HCT116 (cell line): ENCODE results near the gene FBXO31. TPM values are rescaled to one million over a fixed set of nuclear protein-coding genes. Genes with fewer than 3 reads are reported as not detected.

Experiments used
- ATAC-seq: fragments of 200-7000 bp; cut with Tn5 transposase; 2 replicates; pipeline ENCODE4 v1.9.1; 2020; ENCODE audit warnings: mild to moderate bottlenecking, moderate library complexity
- BruUV-seq: library from RNA; stranded (reverse); fragments of 400-500 nt; replicated peaks from 2 replicates; lab custom pipeline; 2021; lab: Mats Ljungman, UMichigan
- CTCF ChIA-PET: fragments of 300-600 bp; sonication (Branson Sonifier 250); formaldehyde crosslinking; loops from one replicate; lab custom pipeline; 2021; ENCODE audit warnings: antibody characterized with exemption; lab: Charles Lee
- POLR2A ChIA-PET: fragments of 300-600, 350-600 bp; sonication (Branson Sonifier 250); formaldehyde crosslinking; loops from one replicate; lab custom pipeline; 2021; ENCODE audit warnings: antibody characterized with exemption; lab: Charles Lee
- RAD21 ChIA-PET, 2 experiments: fragments of 300-600 bp; sonication (Branson Sonifier 250); formaldehyde crosslinking; loops; one replicate each; lab custom pipeline; 2023; ENCODE audit warnings: low total read pairs in 2 of 2; ENCODE audit not compliant: uncharacterized antibody in 2 of 2, unreplicated experiment in 2 of 2, low non-redundant PET in 1 of 2; lab: Charles Lee
- DNase-seq: peaks from one replicate; pipeline ENCODE4 v3.0.0-alpha.2; 2010; ENCODE audit warnings: low read depth, low spot score
- H2AFZ ChIP-seq: fragments of 200-600 bp; shearing (Covaris generic), sonication (generic); 2 replicates; pipeline ENCODE4 v1.6.1; 2017; ENCODE audit warnings: low read depth, mixed run types, mixed read lengths, antibody characterized with exemption, low read length; ENCODE audit not compliant: poor library complexity, severe bottlenecking
- H3K27ac ChIP-seq: 2 replicates; pipeline ENCODE4 v1.5.1; 2012; ENCODE audit warnings: low read depth, low read length
- H3K27me3 ChIP-seq: fragments of 200-600 bp; sonication (generic); 2 replicates; pipeline ENCODE4 v1.6.1; 2016; ENCODE audit warnings: mixed run types, low read length, mixed read lengths; ENCODE audit not compliant: insufficient read depth
- H3K36me3 ChIP-seq, 2 experiments: fragments of 200-500 bp in 1 of 2; fragments of 200-600 bp in 1 of 2; sonication (Bioruptor generic) in 1 of 2; sonication (generic) in 1 of 2; 2 replicates each; pipeline versions ENCODE4 v1.5.1 to v1.6.1; 2014 to 2016; ENCODE audit warnings: low read length in 2 of 2, inconsistent platforms in 1 of 2, mixed read lengths in 1 of 2, mixed run types in 1 of 2; ENCODE audit not compliant: insufficient read depth in 2 of 2, control insufficient read depth in 1 of 2
- H3K4me1 ChIP-seq, 2 experiments: fragments of 200-600 bp in 1 of 2; sonication (generic) in 1 of 2; 2 replicates each; pipeline versions ENCODE4 v1.5.1 to v1.6.1; 2012 to 2017; ENCODE audit warnings: low read length in 2 of 2, inconsistent platforms in 1 of 2, mild to moderate bottlenecking in 1 of 2, mixed read lengths in 1 of 2, mixed run types in 1 of 2, moderate library complexity in 1 of 2; ENCODE audit not compliant: insufficient read depth in 2 of 2, control insufficient read depth in 1 of 2
- H3K4me2 ChIP-seq: fragments of 200-600 bp; sonication (generic); 2 replicates; pipeline ENCODE4 v1.6.1; 2017; ENCODE audit warnings: mixed run types, low read length, mixed read lengths
- H3K4me3 ChIP-seq, 2 experiments: fragments of 200-600 bp in 1 of 2; sonication (generic) in 1 of 2; replicated peaks in 1 of 2; 2 replicates each; pipeline ENCODE4 v1.5.1; 2011 to 2016; ENCODE audit warnings: low read length in 2 of 2, control low read depth in 1 of 2, low read depth in 1 of 2, mild to moderate bottlenecking in 1 of 2, mixed read lengths in 1 of 2, mixed run types in 1 of 2
- H3K79me2 ChIP-seq: fragments of 200-600 bp; sonication (generic); 2 replicates; pipeline ENCODE4 v1.6.1; 2017; ENCODE audit warnings: mild to moderate bottlenecking, mixed run types, low read length, moderate library complexity, mixed read lengths; ENCODE audit not compliant: insufficient read depth
- H3K9ac ChIP-seq: fragments of 200-600 bp; sonication (generic); 2 replicates; pipeline ENCODE4 v1.6.1; 2016; ENCODE audit warnings: low read length, mixed read lengths
- H3K9me2 ChIP-seq: fragments of 200-600 bp; sonication (generic), shearing (Covaris generic); 2 replicates; pipeline ENCODE4 v1.6.1; 2017; ENCODE audit warnings: mixed run types, mild to moderate bottlenecking, moderate library complexity; ENCODE audit not compliant: insufficient read depth
- H3K9me3 ChIP-seq, 2 experiments: fragments of 200-500 bp in 1 of 2; fragments of 200-600 bp in 1 of 2; sonication (Bioruptor generic) in 1 of 2; sonication (generic) in 1 of 2; 2 replicates each; pipeline ENCODE4 v1.6.1; 2014 to 2017; ENCODE audit warnings: low read length in 2 of 2, mixed read lengths in 2 of 2, inconsistent platforms in 1 of 2, low read depth in 1 of 2, mild to moderate bottlenecking in 1 of 2, mixed run types in 1 of 2, moderate library complexity in 1 of 2; ENCODE audit not compliant: control insufficient read depth in 1 of 2, insufficient read depth in 1 of 2
- H4K20me1 ChIP-seq: fragments of 200-600 bp; sonication (generic), shearing (Covaris generic); 2 replicates; pipeline ENCODE4 v1.6.1; 2017; ENCODE audit warnings: mixed run types, mild to moderate bottlenecking, moderate library complexity; ENCODE audit not compliant: insufficient read depth
- CBX3 ChIP-seq: IDR thresholded peaks from 2 replicates; pipeline ENCODE4 v1.6.1; 2012; ENCODE audit warnings: low read depth
- EGR1 ChIP-seq: IDR thresholded peaks from 2 replicates; pipeline ENCODE4 v1.6.1; 2012; ENCODE audit warnings: low read depth
- ELF1 ChIP-seq: IDR thresholded peaks from 2 replicates; pipeline ENCODE4 v1.6.1; 2012; ENCODE audit warnings: low read depth, borderline replicate concordance
- EZH2 ChIP-seq: fragments of 200-600 bp; sonication (generic); IDR thresholded peaks from 2 replicates; pipeline ENCODE4 v1.6.1; 2017; ENCODE audit warnings: antibody characterized with exemption, mixed run types
- FOSL1 ChIP-seq: IDR thresholded peaks from 2 replicates; pipeline ENCODE4 v1.6.1; 2012; ENCODE audit warnings: low read depth
- JUND ChIP-seq: IDR thresholded peaks from 2 replicates; pipeline ENCODE4 v1.6.1; 2012
- POLR2A ChIP-seq: IDR thresholded peaks from 2 replicates; pipeline ENCODE4 v1.7.0; 2011; ENCODE audit warnings: borderline replicate concordance; ENCODE audit not compliant: insufficient read depth, insufficient read length; ENCODE audit errors: extremely low read depth
- POLR2AphosphoS5 ChIP-seq: IDR thresholded peaks from 2 replicates; pipeline ENCODE4 v1.6.1; 2011; ENCODE audit warnings: mild to moderate bottlenecking, low read depth, low read length, moderate library complexity
- SIN3A ChIP-seq: IDR thresholded peaks from 2 replicates; pipeline ENCODE4 v1.6.1; 2012; ENCODE audit warnings: low read depth
- SP1 ChIP-seq: IDR thresholded peaks from 2 replicates; pipeline ENCODE4 v1.6.1; 2012; ENCODE audit warnings: low read depth
- SRF ChIP-seq: IDR thresholded peaks from 2 replicates; pipeline ENCODE4 v1.6.1; 2012; ENCODE audit warnings: low read depth
- TCF7L2 ChIP-seq: IDR thresholded peaks from 2 replicates; pipeline ENCODE4 v1.7.0; 2011; ENCODE audit warnings: borderline replicate concordance, inconsistent platforms; ENCODE audit not compliant: insufficient read depth, insufficient read length; ENCODE audit errors: extremely low read depth
- ZFX ChIP-seq: fragments of 450-650 bp; IDR thresholded peaks from 2 replicates; pipeline ENCODE4 v1.6.1; 2017
- intact Hi-C: fragments of 100-400 bp; cut with micrococcal nuclease; formaldehyde crosslinking; loops from 2 replicates; pipeline ENCODE4 v1.10.0; 2022
- total RNA-seq: library from RNA; stranded (reverse); gene quantifications from one replicate; pipeline ENCODE4 v1.2.1, GENCODE V29; 2021; ENCODE audit not compliant: unreplicated experiment
- TF ChIP-seq, protein P1 (sequence below), 3 experiments: fragments of 200-600 bp in 1 of 3; sonication (generic) in 1 of 3; IDR thresholded peaks in 2 of 3; conservative IDR thresholded peaks in 1 of 3; 2 replicates each; pipeline ENCODE4 v1.5.1; 2012 to 2017; ENCODE audit warnings: low read depth in 2 of 3, low read length in 2 of 3, antibody characterized with exemption in 1 of 3, borderline replicate concordance in 1 of 3, control low read depth in 1 of 3, mild to moderate bottlenecking in 1 of 3, mixed read lengths in 1 of 3, mixed run types in 1 of 3, moderate library complexity in 1 of 3; ENCODE audit not compliant: insufficient read depth in 1 of 3
- TF ChIP-seq, protein P2 (sequence below): IDR thresholded peaks from 2 replicates; pipeline ENCODE4 v1.6.1; 2012
- TF ChIP-seq, protein P3 (sequence below): IDR thresholded peaks from 2 replicates; pipeline ENCODE4 v1.6.1; 2011; ENCODE audit warnings: mild to moderate bottlenecking, low read length, moderate library complexity; ENCODE audit not compliant: insufficient replicate concordance; ENCODE audit errors: extremely low read depth
- TF ChIP-seq, protein P4 (sequence below): IDR thresholded peaks from 2 replicates; pipeline ENCODE4 v1.6.1; 2012; ENCODE audit warnings: low read depth
- TF ChIP-seq, protein P5 (sequence below): IDR thresholded peaks from 2 replicates; pipeline ENCODE4 v1.6.1; 2012

The FBXO31 gene
- total RNA-seq, 1 experiment from 2014 or later, result 52.1 TPM

DNA sequence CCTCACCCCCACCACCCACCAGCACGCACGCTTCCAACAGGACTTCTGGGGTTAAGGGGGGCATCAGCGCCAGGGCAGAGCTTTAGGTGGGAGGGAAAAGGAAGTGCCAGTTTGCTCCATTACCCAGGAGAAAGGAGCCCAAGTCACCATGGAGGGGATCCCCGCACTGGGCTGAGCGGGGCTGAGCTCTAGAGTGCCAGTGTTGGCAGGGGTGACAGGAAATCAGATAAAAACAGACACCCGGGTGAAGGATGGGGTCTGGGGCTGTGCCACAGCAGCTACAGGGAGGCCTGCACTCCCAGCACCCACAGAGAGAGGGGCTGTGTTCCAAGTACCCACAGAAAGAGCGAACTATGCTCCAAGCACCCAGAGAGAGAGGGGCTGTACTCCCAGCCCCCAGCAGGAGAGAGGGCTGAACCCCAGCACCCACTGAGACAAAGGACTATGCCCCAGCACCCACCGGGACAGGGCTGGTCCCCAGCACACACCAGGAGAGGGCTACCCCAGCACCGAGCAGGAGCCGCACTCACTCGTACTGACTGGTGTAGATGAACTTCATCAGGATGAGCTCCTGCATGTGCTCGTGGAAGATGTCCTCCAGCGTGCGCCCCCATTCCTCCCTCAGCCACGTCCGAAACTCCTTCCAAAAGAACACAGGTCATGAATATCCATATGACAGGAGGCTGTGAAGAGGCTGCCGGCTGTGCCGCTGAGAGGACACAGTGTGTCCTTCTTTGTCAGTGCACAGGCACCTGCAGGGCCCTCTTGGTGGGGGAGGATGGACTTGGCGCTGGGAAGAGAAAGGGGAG is 47.7 kb downstream of the FBXO31 start:
- H3K4me2 ChIP-seq, result no peak overlapping the region
- RAD21 ChIA-PET, result no interaction called here
- no peak overlapping the region for H3K9ac ChIP-seq
- no peaks in the 10 kb centered on the region for H3K9me2 ChIP-seq
- DNase-seq, result no peak
- no peak for TF ChIP-seq SRF
- no peak for TF ChIP-seq CBX3
- no peak for TF ChIP-seq JUND
- no peak for TF ChIP-seq SIN3A
- no peak for TF ChIP-seq EZH2
- TF ChIP-seq ZFX, result no peak
- TF ChIP-seq, protein P1, sequence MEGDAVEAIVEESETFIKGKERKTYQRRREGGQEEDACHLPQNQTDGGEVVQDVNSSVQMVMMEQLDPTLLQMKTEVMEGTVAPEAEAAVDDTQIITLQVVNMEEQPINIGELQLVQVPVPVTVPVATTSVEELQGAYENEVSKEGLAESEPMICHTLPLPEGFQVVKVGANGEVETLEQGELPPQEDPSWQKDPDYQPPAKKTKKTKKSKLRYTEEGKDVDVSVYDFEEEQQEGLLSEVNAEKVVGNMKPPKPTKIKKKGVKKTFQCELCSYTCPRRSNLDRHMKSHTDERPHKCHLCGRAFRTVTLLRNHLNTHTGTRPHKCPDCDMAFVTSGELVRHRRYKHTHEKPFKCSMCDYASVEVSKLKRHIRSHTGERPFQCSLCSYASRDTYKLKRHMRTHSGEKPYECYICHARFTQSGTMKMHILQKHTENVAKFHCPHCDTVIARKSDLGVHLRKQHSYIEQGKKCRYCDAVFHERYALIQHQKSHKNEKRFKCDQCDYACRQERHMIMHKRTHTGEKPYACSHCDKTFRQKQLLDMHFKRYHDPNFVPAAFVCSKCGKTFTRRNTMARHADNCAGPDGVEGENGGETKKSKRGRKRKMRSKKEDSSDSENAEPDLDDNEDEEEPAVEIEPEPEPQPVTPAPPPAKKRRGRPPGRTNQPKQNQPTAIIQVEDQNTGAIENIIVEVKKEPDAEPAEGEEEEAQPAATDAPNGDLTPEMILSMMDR (IDR thresholded peaks at IDR 0.05 in 2 of 3, conservative IDR thresholded peaks at IDR 0.05 in 1 of 3; ENCODE audit: borderline replicate concordance in 1 of 3, insufficient read depth in 1 of 3, low read depth in 2 of 3, low read length in 2 of 3), result no peak
- TF ChIP-seq, protein P2, sequence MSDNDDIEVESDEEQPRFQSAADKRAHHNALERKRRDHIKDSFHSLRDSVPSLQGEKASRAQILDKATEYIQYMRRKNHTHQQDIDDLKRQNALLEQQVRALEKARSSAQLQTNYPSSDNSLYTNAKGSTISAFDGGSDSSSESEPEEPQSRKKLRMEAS, result no peak
- TF ChIP-seq TCF7L2, result no peak
- no peak for TF ChIP-seq POLR2A
- TF ChIP-seq, protein P3, sequence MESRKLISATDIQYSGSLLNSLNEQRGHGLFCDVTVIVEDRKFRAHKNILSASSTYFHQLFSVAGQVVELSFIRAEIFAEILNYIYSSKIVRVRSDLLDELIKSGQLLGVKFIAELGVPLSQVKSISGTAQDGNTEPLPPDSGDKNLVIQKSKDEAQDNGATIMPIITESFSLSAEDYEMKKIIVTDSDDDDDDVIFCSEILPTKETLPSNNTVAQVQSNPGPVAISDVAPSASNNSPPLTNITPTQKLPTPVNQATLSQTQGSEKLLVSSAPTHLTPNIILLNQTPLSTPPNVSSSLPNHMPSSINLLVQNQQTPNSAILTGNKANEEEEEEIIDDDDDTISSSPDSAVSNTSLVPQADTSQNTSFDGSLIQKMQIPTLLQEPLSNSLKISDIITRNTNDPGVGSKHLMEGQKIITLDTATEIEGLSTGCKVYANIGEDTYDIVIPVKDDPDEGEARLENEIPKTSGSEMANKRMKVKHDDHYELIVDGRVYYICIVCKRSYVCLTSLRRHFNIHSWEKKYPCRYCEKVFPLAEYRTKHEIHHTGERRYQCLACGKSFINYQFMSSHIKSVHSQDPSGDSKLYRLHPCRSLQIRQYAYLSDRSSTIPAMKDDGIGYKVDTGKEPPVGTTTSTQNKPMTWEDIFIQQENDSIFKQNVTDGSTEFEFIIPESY, result no peak
- TF ChIP-seq EGR1, result no peak
- TF ChIP-seq, protein P4, sequence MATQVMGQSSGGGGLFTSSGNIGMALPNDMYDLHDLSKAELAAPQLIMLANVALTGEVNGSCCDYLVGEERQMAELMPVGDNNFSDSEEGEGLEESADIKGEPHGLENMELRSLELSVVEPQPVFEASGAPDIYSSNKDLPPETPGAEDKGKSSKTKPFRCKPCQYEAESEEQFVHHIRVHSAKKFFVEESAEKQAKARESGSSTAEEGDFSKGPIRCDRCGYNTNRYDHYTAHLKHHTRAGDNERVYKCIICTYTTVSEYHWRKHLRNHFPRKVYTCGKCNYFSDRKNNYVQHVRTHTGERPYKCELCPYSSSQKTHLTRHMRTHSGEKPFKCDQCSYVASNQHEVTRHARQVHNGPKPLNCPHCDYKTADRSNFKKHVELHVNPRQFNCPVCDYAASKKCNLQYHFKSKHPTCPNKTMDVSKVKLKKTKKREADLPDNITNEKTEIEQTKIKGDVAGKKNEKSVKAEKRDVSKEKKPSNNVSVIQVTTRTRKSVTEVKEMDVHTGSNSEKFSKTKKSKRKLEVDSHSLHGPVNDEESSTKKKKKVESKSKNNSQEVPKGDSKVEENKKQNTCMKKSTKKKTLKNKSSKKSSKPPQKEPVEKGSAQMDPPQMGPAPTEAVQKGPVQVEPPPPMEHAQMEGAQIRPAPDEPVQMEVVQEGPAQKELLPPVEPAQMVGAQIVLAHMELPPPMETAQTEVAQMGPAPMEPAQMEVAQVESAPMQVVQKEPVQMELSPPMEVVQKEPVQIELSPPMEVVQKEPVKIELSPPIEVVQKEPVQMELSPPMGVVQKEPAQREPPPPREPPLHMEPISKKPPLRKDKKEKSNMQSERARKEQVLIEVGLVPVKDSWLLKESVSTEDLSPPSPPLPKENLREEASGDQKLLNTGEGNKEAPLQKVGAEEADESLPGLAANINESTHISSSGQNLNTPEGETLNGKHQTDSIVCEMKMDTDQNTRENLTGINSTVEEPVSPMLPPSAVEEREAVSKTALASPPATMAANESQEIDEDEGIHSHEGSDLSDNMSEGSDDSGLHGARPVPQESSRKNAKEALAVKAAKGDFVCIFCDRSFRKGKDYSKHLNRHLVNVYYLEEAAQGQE, result no peak
- TF ChIP-seq POLR2AphosphoS5, result no peak
- no peak for TF ChIP-seq FOSL1
- no peak for TF ChIP-seq SP1
- TF ChIP-seq, protein P5, sequence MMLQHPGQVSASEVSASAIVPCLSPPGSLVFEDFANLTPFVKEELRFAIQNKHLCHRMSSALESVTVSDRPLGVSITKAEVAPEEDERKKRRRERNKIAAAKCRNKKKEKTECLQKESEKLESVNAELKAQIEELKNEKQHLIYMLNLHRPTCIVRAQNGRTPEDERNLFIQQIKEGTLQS, result no peak
- TF ChIP-seq ELF1, result no peak
- H3K27me3 ChIP-seq, result no peaks in the 10 kb centered on the region
- intact Hi-C loops, result no loop called here
- no peaks in the 10 kb centered on the region; a peak in 1 of 4 replicates for H3K4me1 ChIP-seq
- no peaks in the 10 kb centered on the region for H3K9me3 ChIP-seq
- peaks cover 12% of the 10 kb centered on the region; the same call in 1 of the 2 replicates for H3K79me2 ChIP-seq
- no peak overlapping the region for H3K4me3 ChIP-seq
- H3K36me3 ChIP-seq, result peaks cover 18 to 24% of the 10 kb centered on the region in 2 experiments; a peak in 3 of 4 replicates
- CTCF ChIA-PET, result no interaction called here
- H3K27ac ChIP-seq, result no peak overlapping the region
- H2AFZ ChIP-seq, result no peak overlapping the region
- no peaks in the 10 kb centered on the region for H4K20me1 ChIP-seq
- no peak for ATAC-seq
- no TSS peak for BruUV-seq
- POLR2A ChIA-PET, result no interaction called here
